OCI-LY3 (cell line): ENCODE data around the gene TP53INP2.

ENCODE experiments used
- CTCF ChIP-seq: fragments of 200-600, 300-600 bp; sonication (generic); IDR thresholded peaks from 2 replicates; pipeline ENCODE4 v1.5.1; 2014; ENCODE audit warnings: antibody characterized with exemption, low read length, low read depth
- EZH2phosphoT487 ChIP-seq: fragments of 200-600 bp; shearing (Covaris generic); IDR thresholded peaks from 2 replicates; pipeline ENCODE4 v1.6.1; 2018; ENCODE audit warnings: antibody characterized with exemption, mixed run types, low read depth

GRCh38 chr20:34703061-34703423 is 1.1 kb upstream of the TP53INP2 start:
- TF ChIP-seq CTCF (no peak), EZH2phosphoT487 (no peak)
